ENCODE data around the gene CPNE5. TPM values are rescaled to one million over a fixed set of nuclear protein-coding genes. Genes with fewer than 3 reads are reported as not detected.

The CPNE5 gene
- total RNA-seq, 2 experiments from 2014 or later: 0.69 to 1.2 TPM

DNA sequence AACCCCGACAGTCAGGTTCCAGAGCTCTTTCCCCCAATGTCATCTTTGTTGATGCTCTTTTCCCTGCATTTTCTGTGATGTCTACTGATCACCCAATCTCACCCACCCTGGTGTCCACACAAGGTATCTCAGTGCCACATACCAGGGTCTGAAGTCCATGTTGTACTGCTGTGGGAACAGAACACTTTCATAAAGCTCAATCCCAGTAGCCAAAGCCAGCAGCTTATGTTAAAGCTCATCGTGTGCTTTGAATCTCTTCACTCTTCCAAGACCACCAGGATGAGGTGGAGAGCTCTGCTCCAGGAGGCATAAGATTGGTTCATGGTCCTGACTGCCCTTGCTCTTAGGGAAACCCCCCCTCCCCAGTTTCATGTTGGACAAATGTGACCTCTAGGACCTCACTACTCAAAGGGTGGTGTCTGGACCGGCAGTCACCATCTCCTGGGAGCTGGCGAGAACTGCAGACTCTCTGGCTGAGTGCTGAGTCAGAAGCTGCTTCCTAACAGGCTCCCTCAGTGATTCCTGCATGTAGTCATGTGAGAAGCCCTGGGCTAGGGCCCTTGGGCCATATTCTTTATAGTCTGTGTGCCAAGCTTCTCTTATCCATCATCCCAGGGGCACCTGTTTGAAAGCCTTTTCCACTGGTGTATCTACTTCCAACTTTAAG is 13.4 kb upstream of the CPNE5 start:
- POLR2A ChIA-PET: interaction anchor here (0.6 to 2.4 kb wide), 5 partner anchors 8 to 342 kb away, joined by 3 to 12 read pairs (median 3); partner anchors contain the start of gene MTCH1
- Mint-ChIP-seq H3K27ac (no peak overlapping the region), H3K4me1 (ENCODE audit: low read depth) (peaks cover 7% of the 10 kb centered on the region), H3K36me3 (ENCODE audit: low read depth) (peaks cover 62% of the 10 kb centered on the region), H3K9me3 (peaks cover 5% of the 10 kb centered on the region), H3K4me3 (no peak overlapping the region), H3K27me3 (no peaks in the 10 kb centered on the region)
- CTCF ChIA-PET: interaction anchor here (1.0 to 7.6 kb wide), 13 partner anchors 8 to 237 kb away, joined by 3 to 97 read pairs (median 11); partner anchors contain the start of genes C6orf89 and PPIL1
- TF ChIP-seq, protein P1, sequence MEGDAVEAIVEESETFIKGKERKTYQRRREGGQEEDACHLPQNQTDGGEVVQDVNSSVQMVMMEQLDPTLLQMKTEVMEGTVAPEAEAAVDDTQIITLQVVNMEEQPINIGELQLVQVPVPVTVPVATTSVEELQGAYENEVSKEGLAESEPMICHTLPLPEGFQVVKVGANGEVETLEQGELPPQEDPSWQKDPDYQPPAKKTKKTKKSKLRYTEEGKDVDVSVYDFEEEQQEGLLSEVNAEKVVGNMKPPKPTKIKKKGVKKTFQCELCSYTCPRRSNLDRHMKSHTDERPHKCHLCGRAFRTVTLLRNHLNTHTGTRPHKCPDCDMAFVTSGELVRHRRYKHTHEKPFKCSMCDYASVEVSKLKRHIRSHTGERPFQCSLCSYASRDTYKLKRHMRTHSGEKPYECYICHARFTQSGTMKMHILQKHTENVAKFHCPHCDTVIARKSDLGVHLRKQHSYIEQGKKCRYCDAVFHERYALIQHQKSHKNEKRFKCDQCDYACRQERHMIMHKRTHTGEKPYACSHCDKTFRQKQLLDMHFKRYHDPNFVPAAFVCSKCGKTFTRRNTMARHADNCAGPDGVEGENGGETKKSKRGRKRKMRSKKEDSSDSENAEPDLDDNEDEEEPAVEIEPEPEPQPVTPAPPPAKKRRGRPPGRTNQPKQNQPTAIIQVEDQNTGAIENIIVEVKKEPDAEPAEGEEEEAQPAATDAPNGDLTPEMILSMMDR (IDR thresholded peaks at IDR 0.05): no peak
- no peak for DNase-seq
- intact Hi-C loops (cut with micrococcal nuclease): loop anchor here (5.0 kb wide), 1 partner anchor 85 kb away; no protein-coding TSS in a partner anchor
- ATAC-seq: no peak

DNA sequence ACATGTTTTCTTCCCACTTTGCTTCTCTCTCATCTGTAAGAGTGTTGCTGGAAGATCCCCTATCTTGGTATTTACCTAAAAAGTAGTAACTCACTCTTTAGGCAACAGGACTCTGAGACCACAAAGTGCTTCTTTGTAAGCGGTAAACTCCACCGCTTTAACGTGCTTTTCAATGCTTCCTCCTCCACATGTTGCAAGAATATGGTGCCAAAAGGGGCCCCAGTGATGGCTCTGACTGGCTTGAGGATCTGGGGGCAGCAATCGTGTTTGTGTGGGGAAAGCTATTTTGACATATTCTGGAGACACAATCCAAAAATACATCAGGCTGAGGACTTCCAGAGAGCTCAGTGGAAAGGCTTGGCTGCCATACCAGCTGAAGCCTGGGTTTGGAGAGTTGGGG is 12.4 kb upstream of the CPNE5 start:
- DNase-seq (no peak), ATAC-seq (no peak)
- ChIA-PET CTCF (interaction anchor here (0.6 to 7.6 kb wide), 26 partner anchors 9 to 236 kb away, joined by 3 to 97 read pairs (median 5); partner anchors contain the start of genes C6orf89 and PPIL1), POLR2A (interaction anchor here (0.6 to 3.1 kb wide), 5 partner anchors 9 to 93 kb away, joined by 3 to 13 read pairs (median 4); no protein-coding TSS in a partner anchor)
- intact Hi-C loops (cut with micrococcal nuclease): loop anchor here (5.0 kb wide), 1 partner anchor 84 kb away; no protein-coding TSS in a partner anchor
- peaks cover 58% of the 10 kb centered on the region for H3K36me3 Mint-ChIP-seq (ENCODE audit: low read depth)
- H3K4me1 Mint-ChIP-seq (ENCODE audit: low read depth): peaks cover 7% of the 10 kb centered on the region
- peaks cover 5% of the 10 kb centered on the region for H3K9me3 Mint-ChIP-seq
- TF ChIP-seq, protein P1 (IDR thresholded peaks at IDR 0.05): no peak
- H3K27ac Mint-ChIP-seq: no peak overlapping the region
- H3K4me3 Mint-ChIP-seq: no peak overlapping the region
- H3K27me3 Mint-ChIP-seq: no peaks in the 10 kb centered on the region

DNA sequence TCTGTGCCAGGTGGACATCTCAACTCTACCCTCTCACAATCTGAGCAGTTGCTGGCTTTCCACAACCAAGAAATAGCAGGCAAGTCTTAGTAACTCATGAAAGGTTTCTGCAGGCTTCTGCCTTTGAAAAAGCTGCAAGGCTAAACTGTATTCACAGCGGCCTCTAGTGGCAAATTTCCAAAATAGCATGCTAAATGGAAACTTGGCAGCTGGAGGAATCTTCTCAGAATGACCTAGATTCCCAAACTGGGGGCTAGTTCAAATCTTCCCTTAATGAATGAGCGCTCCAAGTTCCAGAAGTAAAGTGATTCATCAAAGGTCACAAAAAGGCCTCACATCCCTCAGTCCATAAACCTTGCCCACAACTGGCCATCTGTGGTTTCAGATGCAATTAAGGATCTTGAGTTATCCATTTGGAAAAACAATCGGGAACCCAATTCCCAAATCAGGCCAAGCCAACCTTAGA is 11.9 kb upstream of the CPNE5 start:
- intact Hi-C loops (cut with micrococcal nuclease): loop anchor here (5.0 kb wide), 1 partner anchor 84 kb away; no protein-coding TSS in a partner anchor
- TF ChIP-seq, protein P1 (IDR thresholded peaks at IDR 0.05): peak; percentile 94
- POLR2A ChIA-PET: interaction anchor here (0.6 to 3.1 kb wide), 4 partner anchors 14 to 93 kb away, joined by 3 to 13 read pairs (median 8); no protein-coding TSS in a partner anchor
- Mint-ChIP-seq H3K27ac (no peak overlapping the region), H3K4me1 (ENCODE audit: low read depth) (peaks cover 7% of the 10 kb centered on the region), H3K36me3 (ENCODE audit: low read depth) (peaks cover 54% of the 10 kb centered on the region), H3K27me3 (no peaks in the 10 kb centered on the region), H3K4me3 (no peak overlapping the region), H3K9me3 (peaks cover 5% of the 10 kb centered on the region)
- ATAC-seq (no peak), DNase-seq (peak; percentile 40)
- CTCF ChIA-PET: interaction anchor here (0.6 to 7.6 kb wide), 24 partner anchors 10 to 236 kb away, joined by 3 to 97 read pairs (median 5); partner anchors contain the start of gene PPIL1

DNA sequence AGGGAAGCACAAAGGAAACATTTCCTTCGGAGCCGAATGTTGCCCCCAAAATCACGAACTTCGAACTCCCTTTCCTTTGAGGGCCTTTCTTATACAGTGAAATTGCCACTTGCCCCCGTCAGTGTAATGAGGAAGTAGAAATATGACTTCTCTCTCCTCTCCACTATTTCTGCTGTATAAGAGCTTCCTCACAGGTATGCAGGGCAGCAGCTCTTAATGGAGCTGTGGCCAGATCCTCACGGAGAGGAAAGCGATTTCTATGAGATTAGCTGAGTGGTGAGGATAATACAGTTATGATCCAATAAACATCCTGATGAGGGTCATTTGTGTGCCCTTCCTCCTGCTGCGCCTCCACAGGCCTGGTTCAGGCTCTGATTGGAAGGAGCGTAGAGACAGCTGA is 10.8 kb upstream of the CPNE5 start:
- CTCF ChIA-PET: interaction anchor here (0.7 to 7.6 kb wide), 13 partner anchors 9 to 235 kb away, joined by 3 to 97 read pairs (median 5); partner anchors contain the start of gene PPIL1
- POLR2A ChIA-PET: interaction anchor here (3.1 kb wide), 1 partner anchor 13 kb away, joined by 13 read pairs; no protein-coding TSS in a partner anchor
- Mint-ChIP-seq H3K4me1 (ENCODE audit: low read depth) (peaks cover 7% of the 10 kb centered on the region), H3K27me3 (no peaks in the 10 kb centered on the region), H3K9me3 (peaks cover 5% of the 10 kb centered on the region), H3K4me3 (no peak overlapping the region), H3K27ac (no peak overlapping the region), H3K36me3 (ENCODE audit: low read depth) (peaks cover 46% of the 10 kb centered on the region)
- ATAC-seq (no peak), DNase-seq (no peak)
- TF ChIP-seq, protein P1 (IDR thresholded peaks at IDR 0.05): no peak
- intact Hi-C loops (cut with micrococcal nuclease): loop anchor here (5.0 kb wide), 1 partner anchor 83 kb away; no protein-coding TSS in a partner anchor
